GM12872 (cell line): ENCODE data around the gene MME.

Experiments
- TF ChIP-seq, protein P1 (sequence below): IDR thresholded peaks from 3 replicates; pipeline ENCODE4 v1.5.1; 2011; ENCODE audit warnings: low read depth, mild to moderate bottlenecking, low read length, moderate library complexity; ENCODE audit not compliant: insufficient read depth

MME gene

DNA sequence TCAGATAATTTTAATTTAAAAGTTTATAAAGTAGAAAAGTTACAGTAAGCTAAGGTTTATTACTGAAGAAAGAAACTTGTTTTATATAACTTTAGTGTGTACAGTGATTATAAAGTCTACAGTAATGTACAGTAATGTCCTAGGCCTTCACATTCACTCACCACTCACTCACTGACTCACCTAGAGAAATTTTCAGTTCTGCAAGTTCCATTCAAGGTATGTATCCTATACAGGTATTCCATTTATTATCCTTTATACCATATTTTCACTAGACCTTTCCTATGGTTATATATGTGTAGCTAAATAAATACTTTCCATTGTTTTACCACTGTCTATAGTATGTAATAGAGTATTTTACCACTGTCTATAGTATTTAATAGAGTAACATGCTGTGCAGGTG lies 33.2 kb upstream of the MME start:
- TF ChIP-seq, protein P1, sequence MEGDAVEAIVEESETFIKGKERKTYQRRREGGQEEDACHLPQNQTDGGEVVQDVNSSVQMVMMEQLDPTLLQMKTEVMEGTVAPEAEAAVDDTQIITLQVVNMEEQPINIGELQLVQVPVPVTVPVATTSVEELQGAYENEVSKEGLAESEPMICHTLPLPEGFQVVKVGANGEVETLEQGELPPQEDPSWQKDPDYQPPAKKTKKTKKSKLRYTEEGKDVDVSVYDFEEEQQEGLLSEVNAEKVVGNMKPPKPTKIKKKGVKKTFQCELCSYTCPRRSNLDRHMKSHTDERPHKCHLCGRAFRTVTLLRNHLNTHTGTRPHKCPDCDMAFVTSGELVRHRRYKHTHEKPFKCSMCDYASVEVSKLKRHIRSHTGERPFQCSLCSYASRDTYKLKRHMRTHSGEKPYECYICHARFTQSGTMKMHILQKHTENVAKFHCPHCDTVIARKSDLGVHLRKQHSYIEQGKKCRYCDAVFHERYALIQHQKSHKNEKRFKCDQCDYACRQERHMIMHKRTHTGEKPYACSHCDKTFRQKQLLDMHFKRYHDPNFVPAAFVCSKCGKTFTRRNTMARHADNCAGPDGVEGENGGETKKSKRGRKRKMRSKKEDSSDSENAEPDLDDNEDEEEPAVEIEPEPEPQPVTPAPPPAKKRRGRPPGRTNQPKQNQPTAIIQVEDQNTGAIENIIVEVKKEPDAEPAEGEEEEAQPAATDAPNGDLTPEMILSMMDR, result no peak

DNA sequence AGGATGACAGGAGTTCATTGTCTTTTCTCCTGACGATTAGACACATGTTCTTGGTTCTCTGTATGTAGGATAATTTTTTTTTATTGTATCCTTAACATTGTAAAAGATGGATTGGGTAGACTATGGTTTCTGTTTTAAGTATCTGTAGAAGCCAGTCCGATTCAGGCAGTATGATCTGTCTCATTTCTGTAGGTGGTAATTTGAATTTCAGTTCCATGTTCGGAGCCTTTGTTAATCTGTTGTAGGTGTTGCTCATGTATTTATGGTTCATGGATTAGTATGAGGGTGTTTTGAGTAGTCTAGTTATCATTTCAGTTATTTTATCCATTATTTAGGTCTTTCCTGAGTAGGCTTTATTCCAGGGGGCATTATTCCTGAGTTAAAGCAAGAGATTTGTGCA lies 32.4 kb upstream of the MME start:
- TF ChIP-seq, protein P1, result no peak

DNA sequence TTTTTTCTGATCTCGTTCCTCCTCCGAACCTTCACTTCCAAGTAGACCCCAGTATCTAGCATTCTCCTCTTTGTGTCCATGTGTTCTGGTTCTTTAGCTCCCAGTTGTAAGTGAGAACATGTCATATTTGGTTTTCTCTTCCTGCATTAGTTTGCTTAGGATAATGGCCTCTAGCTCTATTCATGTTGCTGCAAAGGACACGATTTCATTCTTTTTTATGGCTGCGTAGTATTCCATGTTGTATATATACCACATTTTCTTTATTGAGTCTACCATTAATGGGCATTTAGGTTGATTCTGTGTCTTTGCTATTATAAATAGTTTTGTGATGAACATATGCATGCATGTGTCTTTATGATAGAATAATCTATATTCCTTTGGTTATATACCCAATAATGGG lies 30.2 kb upstream of the MME start:
- TF ChIP-seq, protein P1, result no peak

DNA sequence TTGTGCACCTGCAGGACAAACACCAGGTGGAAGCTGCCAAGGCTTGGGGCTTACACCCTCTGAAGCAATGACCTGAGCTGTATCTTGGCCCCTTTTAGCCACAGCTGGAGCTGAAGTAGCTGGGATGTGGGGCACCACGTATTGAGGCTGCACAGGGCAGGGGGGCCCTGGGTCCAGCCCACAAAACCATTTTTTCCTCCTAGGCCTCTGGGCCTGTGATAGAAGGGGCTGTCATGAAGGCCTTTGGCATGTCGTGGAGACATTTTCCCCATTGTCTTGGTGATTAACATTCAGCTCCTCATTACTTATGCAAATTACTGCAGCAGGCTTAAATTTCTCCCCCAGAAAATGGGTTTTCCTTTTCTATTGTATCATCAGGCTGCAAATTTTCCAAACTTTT lies 27.6 kb upstream of the MME start:
- TF ChIP-seq, protein P1, result no peak

- TF ChIP-seq, protein P1, result no peak
Measured at GRCh38 chr3:155053756-155054155, 26.4 kb upstream of the MME start.

DNA sequence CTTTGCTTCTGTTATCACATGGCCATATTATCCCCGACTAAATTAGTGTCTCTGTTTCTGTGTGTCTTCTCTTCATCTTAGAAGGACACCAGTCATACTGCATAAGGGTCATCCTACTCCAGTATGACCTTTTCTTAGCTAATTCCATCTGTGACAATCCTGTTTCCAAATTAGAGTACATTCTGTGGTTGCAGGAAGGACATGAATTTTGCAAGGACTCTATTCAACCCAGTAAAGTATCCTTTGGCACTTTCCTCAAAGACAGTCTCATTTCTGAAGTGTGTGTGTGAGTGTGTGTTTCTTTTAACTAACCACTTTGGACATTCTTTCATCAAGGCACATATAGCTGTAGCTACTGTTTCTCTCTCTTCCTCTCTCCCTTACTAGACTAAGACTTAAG lies 15.2 kb upstream of the MME start:
- TF ChIP-seq, protein P1, result no peak

- TF ChIP-seq, protein P1, result no peak
Measured at GRCh38 chr3:155065537-155065936, 14.6 kb upstream of the MME start.

- TF ChIP-seq, protein P1, result no peak
Measured at GRCh38 chr3:155069729-155070128, 10.4 kb upstream of the MME start.
